Kasumi-1 (cell line): ENCODE measurements around the gene UNC50.
"Not testable (repeated sequence)": the region's sequence is repeated elsewhere in the genome, so short reads cannot be mapped to it uniquely, and the experiment has no call there.

Source experiments
- DNase-seq, 2 experiments: peaks; one replicate each; lab custom pipeline; 2025; lab: John Stamatoyannopoulos, UW

Gene UNC50

GRCh38 chr2:98576666-98577312 lies 31.6 kb upstream of the UNC50 start:
- no peak for DNase-seq

GRCh38 chr2:98577313-98577712 lies 31.1 kb upstream of the UNC50 start:
- no peak for DNase-seq

GRCh38 chr2:98578231-98578630 lies 30.2 kb upstream of the UNC50 start:
- no peak for DNase-seq

GRCh38 chr2:98579926-98580325 lies 28.5 kb upstream of the UNC50 start:
- no peak for DNase-seq

- DNase-seq, result no peak
Measured at GRCh38 chr2:98580656-98581284, 27.6 kb upstream of the UNC50 start.

GRCh38 chr2:98582523-98582922 lies 25.9 kb upstream of the UNC50 start:
- DNase-seq, result no peak

GRCh38 chr2:98583276-98583675 lies 25.1 kb upstream of the UNC50 start:
- DNase-seq, result no peak

GRCh38 chr2:98583816-98584618 lies 24.4 kb upstream of the UNC50 start:
- DNase-seq, result no peak

GRCh38 chr2:98585386-98585785 lies 23.0 kb upstream of the UNC50 start:
- DNase-seq, result no peak

- DNase-seq, result no peak
Measured at GRCh38 chr2:98586551-98587140, 21.7 kb upstream of the UNC50 start.

- DNase-seq, result no peak
Measured at GRCh38 chr2:98588880-98589431, 19.4 kb upstream of the UNC50 start.

GRCh38 chr2:98589489-98589888 lies 18.9 kb upstream of the UNC50 start:
- DNase-seq, result no peak

GRCh38 chr2:98592565-98592964 lies 15.8 kb upstream of the UNC50 start:
- DNase-seq, result no peak

- DNase-seq, result not testable (repeated sequence)
Measured at GRCh38 chr2:98594665-98595064, 13.7 kb upstream of the UNC50 start.

GRCh38 chr2:98598781-98599428 lies 9.5 kb upstream of the UNC50 start:
- DNase-seq, result no peak

GRCh38 chr2:98601532-98602132 lies 6.8 kb upstream of the UNC50 start:
- DNase-seq, result peak; percentile 31 to 71

- no peak for DNase-seq
Measured at GRCh38 chr2:98604547-98604946, 3.8 kb upstream of the UNC50 start.

- DNase-seq, result no peak
Measured at GRCh38 chr2:98605076-98605475, 3.3 kb upstream of the UNC50 start.

- DNase-seq, result no peak
Measured at GRCh38 chr2:98606431-98606830, 2.0 kb upstream of the UNC50 start.

GRCh38 chr2:98607104-98607503 lies 1.3 kb upstream of the UNC50 start:
- DNase-seq, result peak in 1 of 2 experiments; percentile 17

GRCh38 chr2:98607741-98608115 lies 661 bp upstream of the UNC50 start:
- DNase-seq, result peak in 1 of 2 experiments; percentile 18
